GM15510 (cell line): ENCODE measurements around the gene CERK.

Experiments used
- POLR2A ChIP-seq: IDR thresholded peaks from 3 replicates; pipeline ENCODE4 v1.6.1; 2011; ENCODE audit warnings: borderline replicate concordance; ENCODE audit not compliant: insufficient read length; ENCODE audit errors: extremely low read depth

CERK gene

DNA sequence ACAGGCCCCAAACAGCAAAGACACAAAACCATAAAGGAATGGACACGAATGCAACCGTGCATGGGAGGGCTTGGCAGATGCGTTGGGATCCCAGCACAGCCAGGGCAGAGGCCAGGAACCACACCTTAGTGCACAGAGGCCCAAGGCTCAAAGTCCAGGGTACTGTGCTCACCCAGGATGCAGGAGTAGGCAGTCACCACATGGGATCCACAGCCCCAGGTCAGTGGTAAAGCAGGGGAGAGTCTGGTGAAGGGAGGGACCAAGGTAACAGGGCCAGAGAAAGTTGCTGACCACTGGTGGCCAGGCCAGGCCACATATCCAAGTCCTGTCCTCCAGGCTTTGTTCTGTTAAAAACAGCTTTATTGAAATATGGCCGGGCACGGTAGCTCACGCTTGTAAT, 6.5 kb upstream of the CERK start:
- no peak for TF ChIP-seq POLR2A

DNA sequence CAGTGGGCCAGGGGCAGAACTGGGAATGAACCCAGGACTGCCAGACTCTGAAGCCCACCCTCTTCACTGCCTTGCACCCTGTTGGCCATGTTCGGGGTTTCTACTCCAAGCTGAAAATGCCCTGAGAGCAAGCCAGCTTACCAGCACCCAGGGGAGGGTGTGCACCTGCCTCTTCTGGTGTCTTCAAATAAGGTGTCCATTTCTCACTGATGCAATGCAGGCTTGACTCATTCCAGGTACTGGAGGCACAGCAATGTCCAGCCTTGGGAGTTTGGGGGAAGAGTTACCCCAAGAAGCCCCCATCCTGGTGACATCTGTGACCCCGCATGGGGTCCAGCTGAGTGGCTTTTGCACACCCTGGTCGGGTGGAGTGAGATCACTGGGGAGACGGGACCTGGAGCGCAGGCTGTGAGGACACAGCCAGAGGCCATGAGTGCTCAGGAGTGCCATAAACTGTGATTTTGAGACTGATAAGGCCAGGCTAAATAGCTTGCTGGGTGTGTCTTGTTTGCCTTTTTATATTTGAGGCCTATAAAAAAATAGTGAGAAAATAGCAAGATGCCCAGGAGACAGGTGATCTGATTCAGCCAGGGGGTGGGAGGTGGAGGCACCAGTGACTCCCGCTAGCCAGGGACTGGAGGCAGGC, 4.6 kb upstream of the CERK start:
- no peak for TF ChIP-seq POLR2A

DNA sequence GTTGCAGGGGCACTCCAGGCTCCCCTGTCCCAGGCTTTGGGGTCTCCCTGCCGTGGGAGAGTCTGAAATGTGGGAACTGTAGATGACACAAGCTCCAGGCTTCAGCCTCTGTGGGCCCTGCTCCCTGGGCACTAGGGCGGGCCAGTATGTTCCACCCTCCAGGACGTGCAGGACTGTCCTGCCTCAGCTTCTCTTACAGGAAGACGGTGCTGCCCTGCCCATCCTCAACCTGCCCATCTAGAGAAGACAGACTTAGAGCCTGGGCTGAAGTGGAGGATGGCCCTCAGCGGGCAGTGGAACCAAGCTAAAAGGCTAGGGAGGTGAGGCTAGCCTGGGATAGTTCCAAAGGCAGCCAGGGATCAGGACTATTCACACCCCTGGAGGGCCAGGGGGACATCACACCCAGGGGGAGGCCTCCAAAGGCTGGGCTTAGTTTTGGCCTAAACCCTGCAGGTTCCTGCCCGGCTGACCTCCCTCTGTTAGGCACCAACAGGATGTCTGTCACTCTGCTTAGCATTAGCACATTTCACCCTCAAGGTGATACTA, 4.0 kb upstream of the CERK start:
- no peak for TF ChIP-seq POLR2A

DNA sequence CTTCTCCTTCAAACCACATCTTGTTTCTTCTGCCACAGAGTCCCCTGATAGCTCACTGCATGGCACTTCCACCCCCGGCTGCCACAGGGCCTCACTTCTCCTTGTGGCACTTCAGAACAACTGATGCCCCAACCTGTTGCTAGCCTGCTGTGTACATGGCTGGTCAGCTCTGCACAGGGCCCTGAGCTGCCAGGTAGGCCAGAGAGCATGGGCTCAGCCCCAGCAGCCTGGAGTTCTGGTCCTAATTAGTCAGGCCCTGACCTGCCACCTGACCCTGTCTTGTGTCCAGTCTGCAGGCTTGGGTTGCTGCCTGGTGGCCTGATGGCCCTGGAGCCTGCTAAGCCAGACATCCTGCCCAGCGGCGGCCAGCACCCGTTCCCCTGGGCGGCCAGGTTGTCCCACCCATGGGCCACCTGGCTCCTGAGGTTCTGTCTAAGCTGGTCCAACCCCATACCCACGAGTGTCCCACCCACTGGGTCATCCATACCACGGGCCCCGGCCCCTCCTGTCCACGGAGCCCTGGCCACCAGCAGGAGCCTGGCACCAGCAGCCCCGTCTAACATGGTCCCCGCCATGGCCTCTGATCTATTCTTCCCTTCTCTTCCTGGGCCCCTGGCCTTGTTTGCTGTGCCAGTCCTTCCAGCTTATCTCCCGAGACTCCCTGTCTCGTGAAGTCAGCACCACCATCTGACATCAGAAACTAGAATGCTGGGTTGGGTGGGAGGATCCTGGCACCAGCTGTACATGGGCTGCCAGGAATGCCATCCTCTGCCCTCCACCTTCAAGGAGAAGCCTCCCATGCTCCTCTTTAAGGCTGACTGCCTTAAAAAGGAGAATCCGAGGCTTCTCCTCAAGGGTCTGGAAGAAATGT, 3.1 kb upstream of the CERK start:
- TF ChIP-seq POLR2A: no peak

DNA sequence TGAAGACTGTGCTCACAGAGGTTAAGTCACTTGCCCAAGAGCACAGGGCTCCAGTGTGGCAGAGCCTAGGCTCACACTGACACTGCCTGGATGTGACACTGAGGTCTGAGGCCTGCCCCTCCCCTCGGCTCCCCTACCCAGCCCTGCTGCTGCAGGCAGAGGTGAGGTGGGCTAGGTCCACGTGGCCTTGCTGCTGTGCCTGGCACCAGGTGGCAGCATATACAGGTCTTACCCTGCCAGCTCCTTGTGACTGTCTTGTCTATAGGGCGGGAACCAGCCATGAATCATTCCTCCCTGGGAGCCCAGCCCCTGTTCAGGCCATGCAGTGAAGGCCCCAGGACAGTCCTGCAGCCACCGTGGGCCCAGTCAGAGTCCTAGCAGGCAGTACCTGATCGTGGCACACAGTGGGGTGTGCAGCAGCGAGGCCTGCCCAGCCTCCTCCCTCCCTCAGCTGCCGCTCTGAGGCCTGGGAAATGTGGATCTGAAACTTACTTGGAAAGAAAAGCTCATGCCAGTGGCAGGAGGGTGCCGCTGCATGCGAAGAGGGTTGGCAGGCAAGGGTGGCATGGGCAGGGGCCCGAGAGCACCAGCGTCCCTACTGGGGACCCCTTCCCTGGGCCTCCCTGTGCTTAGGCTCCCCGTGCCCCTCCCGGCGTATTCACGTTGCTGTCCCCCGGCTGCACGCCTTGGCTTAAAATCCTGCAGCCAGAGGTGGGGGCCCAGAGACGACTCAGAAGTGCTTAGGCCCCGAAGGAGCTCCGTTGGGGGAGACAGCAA, 1.2 kb upstream of the CERK start:
- TF ChIP-seq POLR2A: no peak

DNA sequence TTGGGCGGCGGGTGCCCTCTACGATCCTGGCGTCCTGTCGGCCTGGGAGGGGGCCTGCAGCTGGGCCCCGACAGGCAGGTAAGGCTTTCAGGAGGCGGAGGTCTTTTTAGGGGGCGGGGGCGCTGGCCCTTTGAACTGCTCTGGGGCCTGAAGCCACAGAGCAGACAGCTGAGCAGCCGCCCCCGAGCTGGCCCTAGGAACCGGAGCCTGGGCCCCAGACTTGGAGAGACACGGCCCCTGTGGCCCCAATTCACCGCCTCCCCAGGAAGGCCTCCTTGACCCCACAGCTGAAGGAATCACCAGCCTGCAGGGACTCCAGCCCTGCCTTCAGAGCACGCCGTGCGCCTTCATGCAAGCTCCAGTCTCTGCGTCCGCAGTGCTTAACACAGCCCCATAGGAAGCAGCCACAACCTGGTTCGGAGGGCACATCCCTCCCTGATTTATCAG, 618 bp upstream of the CERK start:
- TF ChIP-seq POLR2A: no peak

DNA sequence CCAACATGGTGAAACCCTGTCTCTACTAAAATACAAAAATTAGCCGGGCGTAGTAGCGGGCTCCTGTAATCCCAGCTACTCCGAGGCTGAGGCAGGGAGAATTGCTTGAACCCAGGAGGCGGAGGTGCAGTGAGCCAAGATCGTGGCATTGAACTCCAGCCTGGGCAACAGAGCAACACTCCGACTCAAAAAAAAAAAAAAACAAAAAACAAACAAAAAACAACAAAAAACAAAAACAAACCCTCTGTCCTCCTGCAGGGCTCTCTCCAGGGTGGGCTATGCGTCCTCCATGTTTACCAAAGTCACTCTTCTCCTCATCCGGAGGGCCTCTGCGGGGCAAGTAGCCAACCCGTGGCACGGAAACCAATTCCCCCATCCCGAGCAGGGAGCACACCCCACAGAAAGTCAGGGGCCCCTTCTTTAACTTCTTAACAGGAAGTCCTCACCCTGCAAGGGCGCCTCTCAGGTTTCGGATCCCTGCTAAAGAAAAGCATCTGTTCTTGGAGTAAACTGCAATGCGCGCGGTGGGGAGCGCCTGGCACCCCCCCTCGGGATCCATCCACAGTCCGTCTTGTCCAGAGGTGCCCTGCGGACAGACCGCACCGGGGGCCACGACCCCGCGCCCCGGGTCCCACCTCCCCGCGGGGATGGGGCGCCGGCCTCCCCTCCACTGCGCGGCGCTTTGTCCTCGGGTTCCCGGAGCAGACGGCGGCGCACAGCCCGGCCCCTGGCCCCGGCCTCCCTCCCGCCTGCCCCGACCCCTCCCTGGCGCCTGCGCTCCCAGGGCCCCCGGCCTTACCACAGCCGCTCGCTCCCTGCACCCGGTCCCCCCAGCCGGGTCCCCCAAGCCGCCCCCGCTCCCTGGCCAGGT, 712 bp downstream of the CERK start:
- no peak for TF ChIP-seq POLR2A

DNA sequence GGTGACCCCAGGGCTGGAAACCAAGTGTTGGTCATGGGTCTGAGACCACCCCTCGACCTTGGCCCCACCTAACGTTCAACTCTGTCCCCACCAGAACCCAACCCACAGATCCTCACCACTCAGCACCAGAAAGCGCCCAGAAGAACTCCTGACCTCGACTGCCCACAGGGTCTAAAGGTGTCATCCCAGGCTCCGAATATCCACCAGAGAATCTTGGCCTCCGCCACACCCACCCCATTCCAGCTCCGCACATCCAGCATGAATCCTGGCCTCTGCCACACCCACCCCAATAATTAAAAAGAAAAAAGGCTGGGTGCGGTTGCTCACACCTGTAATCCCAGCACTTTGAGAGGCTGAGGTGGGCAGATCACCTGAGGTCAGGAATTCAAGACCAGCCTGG, 1.3 kb downstream of the CERK start:
- no peak for TF ChIP-seq POLR2A

DNA sequence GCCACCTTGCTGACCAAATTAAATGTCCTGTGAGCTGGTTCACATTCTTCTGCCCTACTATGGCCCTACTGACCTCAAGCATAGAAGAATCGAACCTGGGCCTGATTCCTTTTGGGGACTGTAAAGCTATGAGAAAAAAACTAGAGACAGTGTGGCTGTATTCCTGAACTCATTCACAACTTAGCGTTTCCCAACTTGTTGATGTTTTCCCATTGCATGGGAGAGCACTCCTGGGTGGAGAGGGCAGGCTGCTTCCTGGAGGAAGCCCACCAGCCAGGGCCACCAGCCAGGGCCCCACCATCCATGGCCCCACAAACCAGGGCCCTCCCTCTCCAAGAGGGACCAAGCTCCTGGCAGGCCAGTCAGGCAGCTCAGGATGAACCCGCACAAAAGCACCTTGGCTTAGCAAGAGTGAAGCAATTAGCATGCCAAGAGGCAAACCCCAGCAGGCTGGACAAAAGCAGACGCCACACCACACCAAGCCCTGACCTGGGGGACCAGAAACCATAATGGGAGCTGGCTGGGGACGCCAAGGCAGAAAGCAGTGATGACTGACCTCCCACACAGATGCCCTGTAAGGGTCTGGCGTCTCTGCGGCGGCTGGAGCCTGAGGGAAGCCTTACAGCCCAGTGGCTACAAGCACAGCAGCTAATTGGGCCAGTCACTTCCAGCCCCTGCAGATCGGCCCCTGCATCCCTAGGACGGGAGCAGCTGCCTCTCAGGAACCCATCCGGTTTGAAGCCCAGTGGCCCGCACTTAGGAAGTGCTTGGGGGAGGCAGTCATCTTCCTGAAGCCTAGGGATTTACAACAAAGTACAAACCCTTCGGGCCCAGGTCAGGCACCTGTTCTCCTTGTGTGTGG, 2.1 kb downstream of the CERK start:
- no peak for TF ChIP-seq POLR2A

DNA sequence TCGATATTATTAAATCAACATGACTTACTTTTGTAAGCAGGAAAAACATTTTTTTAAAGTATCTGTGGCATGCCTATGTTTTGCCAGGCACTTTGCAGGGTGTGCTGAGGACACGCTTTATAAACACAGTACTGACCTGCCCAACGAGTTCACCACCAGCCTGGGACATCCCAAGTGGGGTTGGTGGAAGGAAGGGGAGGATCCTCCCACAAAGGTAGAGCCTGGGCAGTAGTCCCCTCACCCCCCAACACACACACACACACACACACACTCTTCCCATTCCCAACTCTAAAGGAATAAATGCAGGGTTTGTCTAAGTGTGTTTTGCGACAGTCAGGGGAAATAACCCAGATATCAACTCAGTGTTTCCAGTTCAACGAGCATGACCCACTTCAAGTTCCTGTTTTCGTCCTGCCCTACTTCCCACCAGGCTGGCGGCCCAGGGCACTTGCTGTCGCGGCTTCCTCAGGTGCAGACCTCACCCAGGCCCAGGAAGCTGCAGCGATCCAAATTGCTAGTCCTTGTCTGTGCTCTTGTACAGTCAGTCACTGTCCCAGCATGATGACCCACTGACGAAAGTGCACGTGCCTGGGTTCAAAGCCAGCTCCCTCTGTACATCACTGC, 3.1 kb downstream of the CERK start:
- TF ChIP-seq POLR2A: no peak

DNA sequence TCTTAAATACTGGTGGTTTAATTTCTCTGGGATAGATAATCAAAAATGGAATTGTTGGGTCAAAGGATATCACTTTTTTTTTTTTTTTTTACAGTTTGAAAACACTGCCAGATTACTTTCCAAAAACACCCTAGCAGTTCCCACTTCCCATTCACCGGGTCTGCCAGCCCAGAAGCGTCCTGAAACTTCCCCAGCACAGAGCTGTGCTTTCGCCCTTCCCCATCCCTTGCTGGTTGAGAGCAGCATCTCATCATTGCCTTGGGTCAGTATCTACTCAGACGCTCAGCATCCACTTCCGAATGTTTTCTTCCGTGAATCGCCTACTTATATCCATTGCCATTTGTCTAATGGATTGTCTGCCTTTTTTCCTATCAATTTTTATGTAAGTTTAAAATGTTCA, 5.5 kb downstream of the CERK start:
- TF ChIP-seq POLR2A: no peak

DNA sequence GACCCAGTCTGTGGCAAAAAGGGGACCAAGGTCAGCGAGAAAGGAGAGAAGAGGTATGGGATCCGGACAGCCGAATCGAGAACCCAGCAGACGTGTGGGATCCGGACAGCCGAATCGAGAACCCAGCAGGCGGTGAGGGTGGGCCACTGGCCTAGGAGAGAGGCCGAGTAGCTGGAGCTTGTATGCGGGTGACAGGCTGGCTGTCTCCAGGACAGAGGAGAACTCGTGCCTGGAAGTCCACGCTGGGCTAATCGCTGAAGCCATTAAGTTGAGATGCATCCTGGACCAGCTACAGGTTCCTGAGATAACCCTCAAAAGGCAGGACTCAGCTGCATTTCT, 6.0 kb downstream of the CERK start:
- no peak for TF ChIP-seq POLR2A
